Brain microvascular endothelial cell (primary cell): ENCODE results near the gene SMG6.

Source experiments
- DNase-seq: peaks from one replicate; pipeline ENCODE4 v3.0.0-alpha.2; 2020
- H3K27ac ChIP-seq: fragments of 250-450 bp; sonication (Bioruptor Pico); 2 replicates; pipeline ENCODE4 v1.5.1; 2020; ENCODE audit warnings: mild to moderate bottlenecking, moderate library complexity
- H3K27me3 ChIP-seq: fragments of 250-450 bp; sonication (Bioruptor Pico); replicated peaks from 2 replicates; pipeline ENCODE4 v1.5.1; 2020; ENCODE audit warnings: mild to moderate bottlenecking
- H3K36me3 ChIP-seq: fragments of 250-450 bp; sonication (Bioruptor Pico); replicated peaks from 2 replicates; pipeline ENCODE4 v1.5.1; 2020; ENCODE audit warnings: mild to moderate bottlenecking
- H3K4me3 ChIP-seq: 2 replicates; pipeline ENCODE4 v1.5.1; 2011; ENCODE audit warnings: low read depth, mild to moderate bottlenecking, control low read depth, low read length, moderate library complexity
- in situ Hi-C: cut with HindIII; loops from 2 replicates; pipeline ENCODE4 v1.10.0; 2017; ENCODE audit warnings: low sequenced_read_pairs, low pct_ligation_motif_present
- TF ChIP-seq, protein P1 (sequence below): IDR thresholded peaks from 2 replicates; pipeline ENCODE4 v1.5.1; 2011; ENCODE audit warnings: low read depth, mild to moderate bottlenecking, moderate library complexity, low read length, control low read depth, inconsistent platforms; ENCODE audit errors: missing control alignments

The SMG6 gene

DNA sequence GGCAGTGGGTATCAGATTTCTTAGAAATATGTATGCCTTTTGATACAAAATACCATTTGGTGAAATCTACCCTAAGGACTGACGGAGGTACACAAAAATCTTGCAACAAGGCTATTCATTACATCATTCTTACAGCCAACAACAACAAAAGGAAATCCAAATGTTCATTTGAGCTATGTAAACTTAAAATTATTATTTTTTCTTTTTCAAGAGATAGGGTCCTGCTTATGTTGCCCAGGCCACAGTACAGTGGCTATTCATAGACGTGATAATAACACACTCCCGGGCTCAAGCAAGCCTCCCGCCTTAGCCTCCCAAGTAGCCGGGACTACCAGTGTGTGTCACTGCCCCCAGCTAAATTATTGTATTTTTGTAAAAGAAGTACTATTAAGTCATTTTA, 9.2 kb upstream of the SMG6 start:
- TF ChIP-seq, protein P1, sequence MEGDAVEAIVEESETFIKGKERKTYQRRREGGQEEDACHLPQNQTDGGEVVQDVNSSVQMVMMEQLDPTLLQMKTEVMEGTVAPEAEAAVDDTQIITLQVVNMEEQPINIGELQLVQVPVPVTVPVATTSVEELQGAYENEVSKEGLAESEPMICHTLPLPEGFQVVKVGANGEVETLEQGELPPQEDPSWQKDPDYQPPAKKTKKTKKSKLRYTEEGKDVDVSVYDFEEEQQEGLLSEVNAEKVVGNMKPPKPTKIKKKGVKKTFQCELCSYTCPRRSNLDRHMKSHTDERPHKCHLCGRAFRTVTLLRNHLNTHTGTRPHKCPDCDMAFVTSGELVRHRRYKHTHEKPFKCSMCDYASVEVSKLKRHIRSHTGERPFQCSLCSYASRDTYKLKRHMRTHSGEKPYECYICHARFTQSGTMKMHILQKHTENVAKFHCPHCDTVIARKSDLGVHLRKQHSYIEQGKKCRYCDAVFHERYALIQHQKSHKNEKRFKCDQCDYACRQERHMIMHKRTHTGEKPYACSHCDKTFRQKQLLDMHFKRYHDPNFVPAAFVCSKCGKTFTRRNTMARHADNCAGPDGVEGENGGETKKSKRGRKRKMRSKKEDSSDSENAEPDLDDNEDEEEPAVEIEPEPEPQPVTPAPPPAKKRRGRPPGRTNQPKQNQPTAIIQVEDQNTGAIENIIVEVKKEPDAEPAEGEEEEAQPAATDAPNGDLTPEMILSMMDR: no peak
- Histone ChIP-seq H3K4me3 (no peak overlapping the region), H3K27ac (no peak overlapping the region), H3K36me3 (no peaks in the 10 kb centered on the region), H3K27me3 (no peaks in the 10 kb centered on the region)
- in situ Hi-C loops: no loop called here
- DNase-seq: no peak

DNA sequence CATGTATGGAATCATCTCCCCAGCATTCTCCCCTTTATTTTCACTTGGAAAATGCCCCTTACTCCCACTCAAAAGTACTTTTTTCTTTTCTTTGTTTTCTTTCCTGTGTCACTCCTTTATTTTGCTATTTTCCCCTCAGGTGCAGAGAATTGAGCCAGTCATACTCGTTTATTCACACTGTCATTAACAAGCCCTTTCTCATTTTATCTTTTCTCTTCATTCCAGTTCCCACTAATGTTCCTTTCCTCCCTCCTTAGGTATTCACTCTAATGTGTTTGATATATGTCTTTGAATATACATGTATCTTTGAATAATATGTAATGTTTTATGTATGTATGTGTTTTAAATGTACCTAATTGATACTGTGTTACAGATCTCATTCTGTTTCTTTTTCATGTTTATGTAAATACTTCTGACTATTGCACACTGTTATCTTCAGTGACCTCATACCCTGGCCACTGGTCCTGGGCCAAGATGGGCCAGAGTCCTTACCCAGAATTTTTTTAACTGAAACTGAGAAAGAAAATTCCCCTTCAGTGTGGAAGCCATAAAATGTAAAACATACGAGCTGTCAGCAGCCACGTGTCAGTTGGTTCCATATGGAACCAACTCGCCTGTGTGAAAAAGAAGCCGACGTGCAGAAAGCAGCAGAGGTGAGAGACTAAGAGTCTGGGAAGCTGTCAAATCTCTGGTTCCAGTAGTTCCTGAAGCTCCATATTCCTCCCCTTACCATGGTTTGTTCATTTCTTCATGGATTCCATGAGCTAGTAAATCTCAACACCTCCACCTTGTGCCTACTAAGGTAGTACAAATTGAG, 6.0 kb upstream of the SMG6 start:
- Histone ChIP-seq H3K4me3 (no peak overlapping the region), H3K27ac (no peak overlapping the region), H3K36me3 (no peaks in the 10 kb centered on the region), H3K27me3 (no peaks in the 10 kb centered on the region)
- DNase-seq: no peak
- in situ Hi-C loops: no loop called here
- TF ChIP-seq, protein P1: no peak

DNA sequence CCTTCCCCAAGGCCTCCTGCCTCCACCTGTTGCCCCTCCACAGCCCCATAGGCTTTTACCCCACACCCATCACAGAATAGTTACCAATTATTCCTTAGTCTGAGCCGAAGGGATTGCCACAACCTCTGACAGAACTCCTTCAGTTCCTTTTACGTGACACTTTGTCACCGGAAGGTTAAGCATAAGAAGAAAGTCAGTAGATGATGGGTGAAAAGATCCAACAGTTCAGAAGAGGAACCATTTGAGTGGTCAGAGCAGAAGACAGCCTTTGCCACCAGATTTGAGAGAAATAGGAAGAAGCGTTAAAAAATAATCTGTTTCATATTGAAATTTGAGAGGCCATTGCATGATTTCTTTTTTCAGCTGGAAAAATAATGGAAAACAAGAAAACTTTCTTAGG, 1.3 kb upstream of the SMG6 start:
- Histone ChIP-seq H3K4me3 (no peak overlapping the region), H3K27ac (no peak overlapping the region), H3K27me3 (no peaks in the 10 kb centered on the region), H3K36me3 (peaks cover 2% of the 10 kb centered on the region)
- no peak for DNase-seq
- in situ Hi-C loops: no loop called here
- TF ChIP-seq, protein P1: no peak

DNA sequence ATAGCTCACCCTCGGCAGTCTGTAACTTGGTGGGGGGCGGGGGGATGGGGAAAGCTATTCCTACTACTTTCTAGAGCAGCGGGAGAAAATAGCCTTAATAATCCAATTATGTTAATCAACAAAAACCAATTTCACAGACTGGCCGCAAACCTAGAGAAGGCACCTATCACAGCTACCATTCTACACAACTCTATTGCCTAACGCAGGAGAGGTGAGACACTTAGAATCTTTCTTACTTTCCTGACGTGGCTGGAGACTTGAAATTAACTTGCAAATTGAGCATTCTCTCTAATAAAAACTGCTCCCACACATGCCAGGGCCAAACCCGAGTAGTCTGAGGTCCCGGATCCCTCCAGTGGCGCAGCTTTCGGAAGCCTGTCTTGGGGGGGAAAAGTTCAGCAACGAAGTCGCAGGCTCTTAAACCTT, 794 bp downstream of the SMG6 start:
- Histone ChIP-seq H3K4me3 (peak overlapping the region; percentile 85), H3K36me3 (peaks cover 15% of the 10 kb centered on the region), H3K27me3 (no peaks in the 10 kb centered on the region), H3K27ac (peak overlapping the region; percentile 80)
- TF ChIP-seq, protein P1: no peak
- DNase-seq: no peak
- in situ Hi-C loops: no loop called here

DNA sequence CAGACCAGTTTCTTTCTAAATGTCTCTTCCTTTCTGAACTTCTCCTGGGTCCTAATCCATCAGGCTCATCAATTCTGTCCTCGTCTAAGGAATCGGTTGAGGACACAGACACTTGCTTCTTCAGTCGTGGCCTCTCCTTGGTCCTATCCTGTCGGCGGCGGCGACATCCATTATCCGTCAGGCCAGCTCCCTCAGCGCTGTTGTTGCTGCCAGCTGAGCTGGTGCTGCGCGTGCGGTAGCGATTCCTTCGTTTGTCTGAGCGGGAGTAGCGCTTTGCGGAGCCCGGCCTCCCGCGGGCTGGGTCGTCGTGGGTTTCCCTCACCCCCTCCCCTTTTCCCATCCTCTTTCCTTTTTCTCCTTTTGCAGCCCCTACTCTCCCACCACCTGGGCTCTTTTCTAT, 3.8 kb downstream of the SMG6 start:
- Histone ChIP-seq H3K4me3 (no peak overlapping the region), H3K27ac (no peak overlapping the region), H3K27me3 (no peaks in the 10 kb centered on the region), H3K36me3 (peaks cover 29% of the 10 kb centered on the region)
- in situ Hi-C loops: no loop called here
- no peak for DNase-seq
- TF ChIP-seq, protein P1: no peak

DNA sequence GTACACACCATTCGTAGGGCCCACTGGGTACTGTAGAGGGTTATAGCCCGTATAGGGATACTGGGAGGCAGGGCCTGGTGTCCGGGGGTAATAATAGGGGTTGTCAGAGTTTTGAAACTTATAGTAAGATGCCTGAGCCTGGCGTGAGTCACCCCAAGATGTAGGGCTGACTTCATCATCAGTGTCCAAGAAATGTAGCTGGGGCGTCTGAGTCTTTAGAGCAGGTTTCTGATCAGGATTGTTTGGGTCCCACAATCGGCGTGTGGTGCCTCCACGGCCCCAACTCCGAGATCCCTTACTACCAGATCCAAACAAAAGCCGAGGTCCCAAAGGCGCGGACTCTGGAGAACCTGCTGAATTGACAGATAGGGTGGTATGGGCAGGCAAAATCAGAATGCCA, 4.4 kb downstream of the SMG6 start:
- H3K27ac ChIP-seq: no peak overlapping the region
- in situ Hi-C loops: no loop called here
- DNase-seq: no peak
- no peak overlapping the region for H3K4me3 ChIP-seq
- TF ChIP-seq, protein P1: no peak
- peaks cover 31% of the 10 kb centered on the region for H3K36me3 ChIP-seq
- no peaks in the 10 kb centered on the region for H3K27me3 ChIP-seq
